Mucosa of descending colon (tissue), 3 donors: ENCODE measurements around the gene GSC2. TPM values are rescaled to one million over a fixed set of nuclear protein-coding genes. Genes with fewer than 3 reads are reported as not detected.

Experiments used
- ATAC-seq: fragments of 200-7000 bp; cut with Tn5 transposase; one replicate; pipeline ENCODE4 v1.9.1; 2020; ENCODE audit warnings: mild to moderate bottlenecking, moderate library complexity
- DNase-seq, 3 donors: peaks; one replicate each; pipeline ENCODE4 v3.0.0-alpha.2; 2020
- H3K36me3 ChIP-seq: fragments of 200-600 bp; one replicate; pipeline ENCODE4 v1.8.0; 2021; ENCODE audit warnings: low read depth, mild to moderate bottlenecking
- H3K4me1 ChIP-seq: fragments of 200-600 bp; one replicate; pipeline ENCODE4 v1.8.0; 2021; ENCODE audit warnings: low read depth, mild to moderate bottlenecking
- H3K4me3 ChIP-seq: fragments of 200-600 bp; one replicate; pipeline ENCODE4 v1.8.0; 2021; ENCODE audit warnings: mild to moderate bottlenecking
- H3K9me3 ChIP-seq: fragments of 200-600 bp; one replicate; pipeline ENCODE4 v1.8.0; 2021; ENCODE audit warnings: mild to moderate bottlenecking
- CTCF ChIP-seq: fragments of 200-600 bp; IDR thresholded peaks from one replicate; pipeline ENCODE4 v1.8.0; 2022; ENCODE audit warnings: antibody characterized with exemption, mild to moderate bottlenecking
- intact Hi-C, 2 donors: fragments of 100-400 bp; cut with DNase I in 1 of 2; cut with micrococcal nuclease in 1 of 2; formaldehyde crosslinking; loops; one replicate each; pipeline versions ENCODE4 v1.11.0 to v1.11.1; 2022; cut with DNase I, micrococcal nuclease
- total RNA-seq, 3 donors: library from RNA; stranded (reverse); fragmentation: NEBNext Ultra II Directional in 2 of 3; extraction: Animal tissue kit (Norgen Biotek cat#: 25700) in 2 of 3; gene quantifications; one replicate each; pipeline versions ENCODE4 v1.2.1 to v1.2.4, GENCODE V29; 2021 to 2023
- donor health status: DM: no; HTN: no; CAD: no; lungs with moderate emphysema.
- donor health status: DM: no; HTN: no; CAD: no.
- donor health status: DM: no; HTN: yes; CAD: no.

GSC2 gene
- total RNA-seq, 3 donors from 2014 or later: not detected

GRCh38 chr22:19125474-19126308 is 24.4 kb downstream of the GSC2 start:
- no peak for TF ChIP-seq CTCF
- H3K36me3 ChIP-seq: no peaks in the 10 kb centered on the region
- no peak overlapping the region for H3K4me3 ChIP-seq
- intact Hi-C loops: no loop called here
- no peaks in the 10 kb centered on the region for H3K9me3 ChIP-seq
- DNase-seq (no peak), ATAC-seq (no peak)
- H3K4me1 ChIP-seq: peaks cover 11% of the 10 kb centered on the region

GRCh38 chr22:19125011-19125410 is 25.1 kb downstream of the GSC2 start:
- no peak for ATAC-seq

GRCh38 chr22:19124377-19124776 is 25.7 kb downstream of the GSC2 start:
- no peak for TF ChIP-seq CTCF
- H3K4me1 ChIP-seq: peaks cover 24% of the 10 kb centered on the region
- intact Hi-C loops: no loop called here
- no peak overlapping the region for H3K4me3 ChIP-seq
- H3K9me3 ChIP-seq: no peaks in the 10 kb centered on the region
- ATAC-seq (no peak), DNase-seq (no peak)
- no peaks in the 10 kb centered on the region for H3K36me3 ChIP-seq

More at GRCh38 chr22:19125011-19125410, 25.1 kb downstream of the GSC2 start:
- intact Hi-C loops: no loop called here
- Histone ChIP-seq H3K4me1 (peaks cover 18% of the 10 kb centered on the region), H3K36me3 (no peaks in the 10 kb centered on the region), H3K4me3 (no peak overlapping the region), H3K9me3 (no peaks in the 10 kb centered on the region)
- TF ChIP-seq CTCF: no peak
- no peak for DNase-seq

GRCh38 chr22:19123936-19124335 is 26.2 kb downstream of the GSC2 start:
- Histone ChIP-seq H3K4me1 (peaks cover 28% of the 10 kb centered on the region), H3K4me3 (no peak overlapping the region), H3K36me3 (no peaks in the 10 kb centered on the region), H3K9me3 (no peaks in the 10 kb centered on the region)
- DNase-seq (no peak), ATAC-seq (no peak)
- no peak for TF ChIP-seq CTCF
- intact Hi-C loops: no loop called here

GRCh38 chr22:19122752-19123492 is 27.2 kb downstream of the GSC2 start:
- Histone ChIP-seq H3K4me1 (peaks cover 37% of the 10 kb centered on the region), H3K9me3 (no peaks in the 10 kb centered on the region), H3K4me3 (no peak overlapping the region), H3K36me3 (no peaks in the 10 kb centered on the region)
- no peak for DNase-seq
- TF ChIP-seq CTCF: no peak
- intact Hi-C loops: no loop called here
- peak; percentile 26 for ATAC-seq
